ENCODE data around the gene IGF1. TPM values are rescaled to one million over a fixed set of nuclear protein-coding genes. Genes with fewer than 3 reads are reported as not detected.

IGF1 gene
- total RNA-seq, 1 donor from 2014 or later = 6.0 TPM

GRCh38 chr12:102484017-102484416 is 3.7 kb upstream of the IGF1 start:
- Histone ChIP-seq H3K27ac (peak overlapping the region; percentile 53), H3K27me3 (no peaks in the 10 kb centered on the region), H3K4me3 (peak overlapping the region; percentile 35), H3K36me3 (no peaks in the 10 kb centered on the region), H3K4me1 (peaks cover 8% of the 10 kb centered on the region), H3K9me3 (no peaks in the 10 kb centered on the region)
- DNase-seq (no peak), ATAC-seq (no peak)
- intact Hi-C loops (cut with DNase I) = no loop called here
- no peak for TF ChIP-seq CTCF (IDR thresholded peaks at IDR 0.05)

- intact Hi-C loops (cut with DNase I) = no loop called here
- ATAC-seq = no peak
- Histone ChIP-seq H3K9me3 (no peaks in the 10 kb centered on the region), H3K27ac (no peak overlapping the region), H3K4me3 (no peak overlapping the region), H3K36me3 (no peaks in the 10 kb centered on the region), H3K27me3 (no peaks in the 10 kb centered on the region), H3K4me1 (peaks cover 13% of the 10 kb centered on the region)
- no peak for TF ChIP-seq CTCF (IDR thresholded peaks at IDR 0.05)
- DNase-seq = no peak
Measured at GRCh38 chr12:102483466-102483865, 3.1 kb upstream of the IGF1 start.

- no peaks in the 10 kb centered on the region for H3K9me3 ChIP-seq
- H3K4me1 ChIP-seq = peaks cover 17% of the 10 kb centered on the region
- no peak for TF ChIP-seq CTCF (IDR thresholded peaks at IDR 0.05)
- intact Hi-C loops (cut with DNase I) = no loop called here
- H3K27ac ChIP-seq = no peak overlapping the region
- no peaks in the 10 kb centered on the region for H3K27me3 ChIP-seq
- DNase-seq (no peak), ATAC-seq (no peak)
- H3K36me3 ChIP-seq = no peaks in the 10 kb centered on the region
- no peak overlapping the region for H3K4me3 ChIP-seq
Measured at GRCh38 chr12:102481705-102482425, 1.5 kb upstream of the IGF1 start.

GRCh38 chr12:102479939-102480338 is 424 bp downstream of the IGF1 start:
- H3K27ac ChIP-seq = peak overlapping the region; percentile 43
- no peak for DNase-seq
- no peak for ATAC-seq
- no peaks in the 10 kb centered on the region for H3K9me3 ChIP-seq
- no peak for TF ChIP-seq CTCF (IDR thresholded peaks at IDR 0.05)
- H3K4me1 ChIP-seq = peaks cover 23% of the 10 kb centered on the region
- intact Hi-C loops (cut with DNase I) = no loop called here
- H3K4me3 ChIP-seq = peak overlapping the region; percentile 36
- H3K36me3 ChIP-seq = no peaks in the 10 kb centered on the region
- H3K27me3 ChIP-seq = no peaks in the 10 kb centered on the region

- DNase-seq = no peak
Measured at GRCh38 chr12:102479099-102479885, 1.1 kb downstream of the IGF1 start.

More at GRCh38 chr12:102479099-102479885, 1.1 kb downstream of the IGF1 start:
- intact Hi-C loops (cut with DNase I) = no loop called here
- Histone ChIP-seq H3K4me3 (peak overlapping the region; percentile 36), H3K36me3 (no peaks in the 10 kb centered on the region), H3K27me3 (no peaks in the 10 kb centered on the region), H3K27ac (peak overlapping the region; percentile 40), H3K9me3 (no peaks in the 10 kb centered on the region), H3K4me1 (peaks cover 25% of the 10 kb centered on the region)
- no peak for TF ChIP-seq CTCF (IDR thresholded peaks at IDR 0.05)
- peak; percentile 62 for ATAC-seq
